ENCODE measurements around the gene GNAL. TPM values are rescaled to one million over a fixed set of nuclear protein-coding genes. Genes with fewer than 3 reads are reported as not detected.

GNAL gene
- total RNA-seq, 1 donor from 2014 or later = 5.0 TPM

GRCh38 chr18:11811009-11811408, 121.9 kb downstream of the GNAL start:
- no peak for DNase-seq (ENCODE audit: low read depth)
- H3K4me3 ChIP-seq (ENCODE audit: low read depth, low read length) = no peak overlapping the region
- no peak for TF ChIP-seq CTCF (conservative IDR thresholded peaks at IDR 0.05; ENCODE audit: low read depth, low read length)

- DNase-seq (ENCODE audit: low read depth) = no peak
- no peak overlapping the region for H3K4me3 ChIP-seq (ENCODE audit: low read depth, low read length)
- TF ChIP-seq CTCF (conservative IDR thresholded peaks at IDR 0.05; ENCODE audit: low read depth, low read length) = no peak
Measured at GRCh38 chr18:11817229-11817628, 128.2 kb downstream of the GNAL start.

GRCh38 chr18:11818486-11819203, 129.6 kb downstream of the GNAL start:
- no peak overlapping the region for H3K4me3 ChIP-seq (ENCODE audit: low read depth, low read length)
- TF ChIP-seq CTCF (conservative IDR thresholded peaks at IDR 0.05; ENCODE audit: low read depth, low read length) = no peak
- DNase-seq (ENCODE audit: low read depth) = no peak

GRCh38 chr18:11819938-11820337, 130.9 kb downstream of the GNAL start:
- DNase-seq (ENCODE audit: low read depth) = no peak
- TF ChIP-seq CTCF (conservative IDR thresholded peaks at IDR 0.05; ENCODE audit: low read depth, low read length) = no peak
- no peak overlapping the region for H3K4me3 ChIP-seq (ENCODE audit: low read depth, low read length)

- no peak for DNase-seq (ENCODE audit: low read depth)
- H3K4me3 ChIP-seq (ENCODE audit: low read depth, low read length) = no peak overlapping the region
- no peak for TF ChIP-seq CTCF (conservative IDR thresholded peaks at IDR 0.05; ENCODE audit: low read depth, low read length)
Measured at GRCh38 chr18:11820697-11821096, 131.6 kb downstream of the GNAL start.

GRCh38 chr18:11821208-11821607, 132.1 kb downstream of the GNAL start:
- TF ChIP-seq CTCF (conservative IDR thresholded peaks at IDR 0.05; ENCODE audit: low read depth, low read length) = no peak
- no peak for DNase-seq (ENCODE audit: low read depth)
- no peak overlapping the region for H3K4me3 ChIP-seq (ENCODE audit: low read depth, low read length)

GRCh38 chr18:11821643-11822237, 132.7 kb downstream of the GNAL start:
- H3K4me3 ChIP-seq (ENCODE audit: low read depth, low read length) = no peak overlapping the region
- DNase-seq (ENCODE audit: low read depth) = no peak
- no peak for TF ChIP-seq CTCF (conservative IDR thresholded peaks at IDR 0.05; ENCODE audit: low read depth, low read length)

All from epithelial cell of proximal tubule (primary cell).